Activated T-cell treated with anti-CD3 and anti-CD28 coated beads, Interleukin-2, amount 50 U/mL, for 24 hours (primary cell): ENCODE results near the gene AATK.

ENCODE experiments used
- DNase-seq: peaks from one replicate; pipeline ENCODE4 v3.0.0-alpha.2; 2020
- H3K27ac Mint-ChIP-seq: 2 replicates; pipeline ENCODE4 v1.8.0; 2020; ENCODE audit warnings: mild to moderate bottlenecking, mixed read lengths
- H3K27me3 Mint-ChIP-seq: 2 replicates; pipeline ENCODE4 v1.8.0; 2020; ENCODE audit warnings: mixed read lengths
- H3K36me3 Mint-ChIP-seq: 2 replicates; pipeline ENCODE4 v1.8.0; 2020; ENCODE audit warnings: low read depth, mixed read lengths
- H3K4me1 Mint-ChIP-seq: 2 replicates; pipeline ENCODE4 v1.8.0; 2020; ENCODE audit warnings: low read depth, mixed read lengths
- H3K4me3 Mint-ChIP-seq: 2 replicates; pipeline ENCODE4 v1.8.0; 2020; ENCODE audit warnings: mild to moderate bottlenecking, moderate library complexity, mixed read lengths
- H3K9me3 Mint-ChIP-seq: 2 replicates; pipeline ENCODE4 v1.8.0; 2020; ENCODE audit warnings: mixed read lengths

The AATK gene

GRCh38 chr17:81130385-81131361 lies 35.3 kb downstream of the AATK start:
- H3K4me1 Mint-ChIP-seq = no peaks in the 10 kb centered on the region
- no peaks in the 10 kb centered on the region for H3K27me3 Mint-ChIP-seq
- no peak overlapping the region for H3K4me3 Mint-ChIP-seq
- H3K36me3 Mint-ChIP-seq = no peaks in the 10 kb centered on the region
- no peaks in the 10 kb centered on the region for H3K9me3 Mint-ChIP-seq
- H3K27ac Mint-ChIP-seq = no peak overlapping the region
- no peak for DNase-seq

- no peaks in the 10 kb centered on the region for H3K27me3 Mint-ChIP-seq
- H3K4me3 Mint-ChIP-seq = no peak overlapping the region
- no peak for DNase-seq
- no peak overlapping the region for H3K27ac Mint-ChIP-seq
- no peaks in the 10 kb centered on the region for H3K9me3 Mint-ChIP-seq
- H3K36me3 Mint-ChIP-seq = no peaks in the 10 kb centered on the region
- no peaks in the 10 kb centered on the region for H3K4me1 Mint-ChIP-seq
Observed at GRCh38 chr17:81129711-81130367, 36.2 kb downstream of the AATK start.

- H3K27me3 Mint-ChIP-seq = no peaks in the 10 kb centered on the region
- no peaks in the 10 kb centered on the region for H3K4me1 Mint-ChIP-seq
- H3K4me3 Mint-ChIP-seq = no peak overlapping the region
- DNase-seq = no peak
- no peak overlapping the region for H3K27ac Mint-ChIP-seq
- H3K36me3 Mint-ChIP-seq = no peaks in the 10 kb centered on the region
- no peaks in the 10 kb centered on the region for H3K9me3 Mint-ChIP-seq
Observed at GRCh38 chr17:81129289-81129688, 36.7 kb downstream of the AATK start.

GRCh38 chr17:81128774-81129173 lies 37.2 kb downstream of the AATK start:
- no peaks in the 10 kb centered on the region for H3K27me3 Mint-ChIP-seq
- no peaks in the 10 kb centered on the region for H3K36me3 Mint-ChIP-seq
- no peaks in the 10 kb centered on the region for H3K4me1 Mint-ChIP-seq
- H3K4me3 Mint-ChIP-seq = no peak overlapping the region
- DNase-seq = no peak
- no peak overlapping the region for H3K27ac Mint-ChIP-seq
- H3K9me3 Mint-ChIP-seq = no peaks in the 10 kb centered on the region

- Mint-ChIP-seq H3K9me3 (no peaks in the 10 kb centered on the region), H3K27me3 (no peaks in the 10 kb centered on the region), H3K27ac (no peak overlapping the region), H3K4me1 (no peaks in the 10 kb centered on the region), H3K4me3 (no peak overlapping the region), H3K36me3 (no peaks in the 10 kb centered on the region)
- no peak for DNase-seq
Observed at GRCh38 chr17:81128338-81128737, 37.7 kb downstream of the AATK start.

GRCh38 chr17:81127526-81128177 lies 38.4 kb downstream of the AATK start:
- H3K27me3 Mint-ChIP-seq = no peaks in the 10 kb centered on the region
- no peak for DNase-seq
- H3K36me3 Mint-ChIP-seq = no peaks in the 10 kb centered on the region
- H3K9me3 Mint-ChIP-seq = no peaks in the 10 kb centered on the region
- no peak overlapping the region for H3K27ac Mint-ChIP-seq
- no peaks in the 10 kb centered on the region for H3K4me1 Mint-ChIP-seq
- no peak overlapping the region for H3K4me3 Mint-ChIP-seq

GRCh38 chr17:81127133-81127455 lies 38.9 kb downstream of the AATK start:
- Mint-ChIP-seq H3K4me3 (no peak overlapping the region), H3K36me3 (no peaks in the 10 kb centered on the region), H3K27me3 (no peaks in the 10 kb centered on the region)

GRCh38 chr17:81126281-81127132 lies 39.5 kb downstream of the AATK start:
- Mint-ChIP-seq H3K9me3 (no peaks in the 10 kb centered on the region), H3K4me3 (no peak overlapping the region), H3K4me1 (no peaks in the 10 kb centered on the region), H3K36me3 (no peaks in the 10 kb centered on the region), H3K27ac (no peak overlapping the region), H3K27me3 (no peaks in the 10 kb centered on the region)
- no peak for DNase-seq

More at GRCh38 chr17:81127133-81127455, 38.9 kb downstream of the AATK start:
- no peaks in the 10 kb centered on the region for H3K4me1 Mint-ChIP-seq
- no peak for DNase-seq
- no peak overlapping the region for H3K27ac Mint-ChIP-seq
- H3K9me3 Mint-ChIP-seq = no peaks in the 10 kb centered on the region

GRCh38 chr17:81125573-81126081 lies 40.4 kb downstream of the AATK start:
- Mint-ChIP-seq H3K4me1 (no peaks in the 10 kb centered on the region), H3K27me3 (no peaks in the 10 kb centered on the region), H3K36me3 (no peaks in the 10 kb centered on the region), H3K27ac (no peak overlapping the region), H3K9me3 (no peaks in the 10 kb centered on the region), H3K4me3 (no peak overlapping the region)
- no peak for DNase-seq

- H3K36me3 Mint-ChIP-seq = no peaks in the 10 kb centered on the region
- no peak for DNase-seq
- H3K4me1 Mint-ChIP-seq = no peaks in the 10 kb centered on the region
- no peak overlapping the region for H3K4me3 Mint-ChIP-seq
- no peak overlapping the region for H3K27ac Mint-ChIP-seq
- no peaks in the 10 kb centered on the region for H3K9me3 Mint-ChIP-seq
- H3K27me3 Mint-ChIP-seq = no peaks in the 10 kb centered on the region
Observed at GRCh38 chr17:81124377-81124776, 41.6 kb downstream of the AATK start.

GRCh38 chr17:81123052-81124048 lies 42.7 kb downstream of the AATK start:
- H3K27ac Mint-ChIP-seq = no peak overlapping the region
- H3K36me3 Mint-ChIP-seq = no peaks in the 10 kb centered on the region
- H3K27me3 Mint-ChIP-seq = no peaks in the 10 kb centered on the region
- H3K4me1 Mint-ChIP-seq = peaks cover 2% of the 10 kb centered on the region
- DNase-seq = no peak
- no peak overlapping the region for H3K4me3 Mint-ChIP-seq
- H3K9me3 Mint-ChIP-seq = no peaks in the 10 kb centered on the region

GRCh38 chr17:81121841-81122733 lies 43.9 kb downstream of the AATK start:
- Mint-ChIP-seq H3K27me3 (no peaks in the 10 kb centered on the region), H3K4me3 (no peak overlapping the region), H3K9me3 (no peaks in the 10 kb centered on the region), H3K36me3 (no peaks in the 10 kb centered on the region), H3K4me1 (peaks cover 2% of the 10 kb centered on the region), H3K27ac (no peak overlapping the region)
- no peak for DNase-seq
